Right ventricle myocardium superior (tissue), 1 donor: Measurements from ENCODE around the gene PRR20C. TPM values are rescaled to one million over a fixed set of nuclear protein-coding genes. Genes with fewer than 3 reads are reported as not detected.
"Not testable (repeated sequence)": the region's sequence is repeated elsewhere in the genome, so short reads cannot be mapped to it uniquely, and the experiment has no call there.

Source experiments
- ATAC-seq: fragments of 200-7000 bp; cut with Tn5 transposase; one replicate; pipeline ENCODE4 v1.9.1; 2020; ENCODE audit warnings: mild to moderate bottlenecking; ENCODE audit not compliant: poor library complexity
- DNase-seq: peaks from one replicate; pipeline ENCODE4 v3.0.0-alpha.2; 2020
- intact Hi-C: fragments of 100-400 bp; cut with DNase I; formaldehyde crosslinking; loops from one replicate; pipeline ENCODE4 v1.11.2; 2022
- long read RNA-seq: library from polyadenylated mRNA; unstranded; transcript quantifications from one replicate; pipeline ENCODE4 v2.0.0, GENCODE V29; 2021
- total RNA-seq: library from RNA; stranded (reverse); fragmentation: NEBNext Ultra II Directional; extraction: Animal tissue kit (Norgen Biotek cat#: 25700); gene quantifications from one replicate; pipeline ENCODE4 v1.2.1, GENCODE V29; 2021
- donor health status: DM: no; HTN: yes; CAD: no; lungs with severe emphysema.

Gene PRR20C
- total RNA-seq = not detected
- long read RNA-seq = 0 reads

GRCh38 chr13:57153761-57154160 lies at the start of gene PRR20C:
Gene PRR20C, plus strand, starts transcription at chr13:57154061. Its CDS starts 387 bp downstream, at chr13:57154448.
- DNase-seq, ATAC-seq, intact Hi-C loops: not testable (repeated sequence)

GRCh38 chr13:57114945-57115344 lies 38.9 kb upstream of the PRR20C start:
- intact Hi-C loops = no loop called here
- no peak for ATAC-seq
- no peak for DNase-seq

- ATAC-seq = peak; percentile 99
- intact Hi-C loops = no loop called here
- peak; percentile 59 for DNase-seq
These were observed 30.2 kb upstream of the PRR20C start for GRCh38 chr13:57123681-57124080.

- intact Hi-C loops = no loop called here
- DNase-seq = no peak
- ATAC-seq = no peak
These were observed 25.0 kb upstream of the PRR20C start for GRCh38 chr13:57128909-57129308.

GRCh38 chr13:57136093-57136492 lies 17.8 kb upstream of the PRR20C start:
- intact Hi-C loops = no loop called here
- DNase-seq (no peak), ATAC-seq (no peak)

- no peak for ATAC-seq
- no peak for DNase-seq
- intact Hi-C loops = no loop called here
These were observed 16.3 kb upstream of the PRR20C start for GRCh38 chr13:57137585-57137984.

GRCh38 chr13:57138988-57139387 lies 14.9 kb upstream of the PRR20C start:
- DNase-seq = no peak
- intact Hi-C loops = no loop called here
- no peak for ATAC-seq

- ATAC-seq, DNase-seq, intact Hi-C loops: not testable (repeated sequence)
These were observed 14.1 kb upstream of the PRR20C start for GRCh38 chr13:57139781-57140180.

GRCh38 chr13:57140235-57140968 lies 13.5 kb upstream of the PRR20C start, which contains the start of gene PRR20A:
Gene PRR20A, plus strand, starts transcription at chr13:57140918. Its CDS starts 387 bp downstream, at chr13:57141305.
- DNase-seq, ATAC-seq, intact Hi-C loops: not testable (repeated sequence)

- DNase-seq, intact Hi-C loops, ATAC-seq: not testable (repeated sequence)
These were observed 6.7 kb upstream of the PRR20C start, which contains the start of gene PRR20B for GRCh38 chr13:57147188-57147587. Gene PRR20B, plus strand, starts transcription at chr13:57147488. Its CDS starts 387 bp downstream, at chr13:57147875.

GRCh38 chr13:57148106-57148505 lies 5.8 kb upstream of the PRR20C start:
- ATAC-seq, intact Hi-C loops: not testable (repeated sequence)
- peak; percentile 4 for DNase-seq

- DNase-seq, intact Hi-C loops, ATAC-seq: not testable (repeated sequence)
These were observed 6.5 kb downstream of the PRR20C start, which contains the start of gene PRR20D for GRCh38 chr13:57160332-57160731. Gene PRR20D, plus strand, starts transcription at chr13:57160632. Its CDS starts 387 bp downstream, at chr13:57161019.

GRCh38 chr13:57166897-57167296 lies 13.0 kb downstream of the PRR20C start, which contains the start of gene PRR20E:
Gene PRR20E, plus strand, starts transcription at chr13:57167197. Its CDS starts 387 bp downstream, at chr13:57167584.
- intact Hi-C loops, DNase-seq, ATAC-seq: not testable (repeated sequence)

GRCh38 chr13:57191667-57192066 lies 37.8 kb downstream of the PRR20C start:
- ATAC-seq (no peak), DNase-seq (no peak)
- intact Hi-C loops = no loop called here

Other genes starting within 250 kb of the PRR20C start
- not detected for gene PRR20A, start 13.1 kb upstream of the PRR20C start, total RNA-seq
- gene PRR20B, start 6.6 kb upstream of the PRR20C start, total RNA-seq = not detected
- not detected for gene PRR20D, start 6.6 kb downstream of the PRR20C start, total RNA-seq
- gene PRR20E, start 13.1 kb downstream of the PRR20C start, total RNA-seq = not detected